Spinal cord (tissue), 10 donors: Measurements from ENCODE around the gene TMEM267. TPM values are rescaled to one million over a fixed set of nuclear protein-coding genes. Genes with fewer than 3 reads are reported as not detected.
A peak's percentile ranks its signal among the peaks of the same experiment; 100 is the strongest.
"Not testable (repeated sequence)": the region's sequence is repeated elsewhere in the genome, so short reads cannot be mapped to it uniquely, and the experiment has no call there.

ENCODE experiments used
- DNase-seq, 6 donors: peaks; one replicate each; pipeline versions ENCODE4 v3.0.0 to v3.0.0-alpha.2; 2013 to 2015; ENCODE audit warnings: low spot score in 6 of 6, low read depth in 4 of 6
- H3K27ac ChIP-seq: one replicate; pipeline ENCODE4 v1.5.1; 2013; ENCODE audit warnings: low read depth, low read length, control low read depth
- H3K27me3 ChIP-seq: one replicate; pipeline ENCODE4 v1.6.1; 2013; ENCODE audit warnings: low read length; ENCODE audit not compliant: control insufficient read depth, insufficient read depth
- H3K36me3 ChIP-seq: one replicate; pipeline ENCODE4 v1.6.1; 2013; ENCODE audit warnings: low read length; ENCODE audit not compliant: control insufficient read depth, insufficient read depth
- H3K4me1 ChIP-seq: one replicate; pipeline ENCODE4 v1.6.1; 2013; ENCODE audit warnings: low read length; ENCODE audit not compliant: control insufficient read depth, insufficient read depth
- H3K4me3 ChIP-seq: one replicate; pipeline ENCODE4 v1.5.1; 2013; ENCODE audit warnings: low read depth, low read length, control low read depth
- H3K9me3 ChIP-seq: one replicate; pipeline ENCODE4 v1.6.1; 2013; ENCODE audit warnings: low read length; ENCODE audit not compliant: control insufficient read depth, insufficient read depth
- WGBS: methylation state at CpG from one replicate; pipeline ENCODE4 v1.1.5; 2013; ENCODE audit warnings: missing lambda C conversion rate; ENCODE audit not compliant: insufficient coverage; 5-methylcytosine and 5-hydroxymethylcytosine counted together
- polyA plus RNA-seq, 2 donors: library from polyadenylated mRNA; unstranded; fragments of 120-200 nt; gene quantifications; one replicate each; pipeline ENCODE4 v1.2.1, GENCODE V29; 2013; ENCODE audit not compliant: insufficient read length in 2 of 2
- total RNA-seq, 2 donors: library from RNA; depleted of rRNA in 1 of 2; stranded (reverse); fragments of 120-200 nt in 1 of 2; fragments of >200 nt in 1 of 2; gene quantifications; one replicate each; pipeline versions ENCODE4 v1.2.3 to v1.2.4, GENCODE V29; 2013 to 2014
- donor health status: healthy.

Gene TMEM267
- total and polyA plus RNA-seq, 4 donors: 12.2 to 32.1 (median 14.5) TPM

- DNase-seq, H3K9me3 ChIP-seq, H3K27ac ChIP-seq, H3K36me3 ChIP-seq, H3K4me3 ChIP-seq, H3K4me1 ChIP-seq, H3K27me3 ChIP-seq: not testable (repeated sequence)
- no CpG with 5 or more reads among the region's 3 CpGs for WGBS
Observed at GRCh38 chr5:43465455-43465854, 18.2 kb downstream of the TMEM267 start.

DNA sequence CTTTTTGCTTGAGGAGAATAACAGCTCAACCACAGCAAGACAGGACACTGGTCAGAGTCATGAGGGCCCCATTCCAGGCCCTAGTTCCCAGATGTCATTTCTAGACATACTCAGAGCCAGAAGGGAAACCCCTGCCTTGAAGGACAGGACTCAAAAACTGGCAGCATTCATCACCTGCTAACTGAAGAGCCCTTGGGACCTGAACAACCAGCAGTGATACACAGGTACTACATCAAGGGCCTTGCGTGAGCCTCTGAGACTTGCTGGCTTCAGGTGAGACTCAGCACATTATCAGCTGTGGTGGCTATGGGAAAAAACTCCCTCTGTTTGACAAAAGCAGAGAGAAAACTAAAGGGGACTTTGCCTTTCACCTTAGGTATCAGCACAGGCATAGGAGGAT is 22.6 kb downstream of the TMEM267 start:
- Histone ChIP-seq H3K4me1 (no peaks in the 10 kb centered on the region), H3K36me3 (no peaks in the 10 kb centered on the region), H3K4me3 (no peak overlapping the region), H3K27ac (no peak overlapping the region), H3K27me3 (no peaks in the 10 kb centered on the region), H3K9me3 (peaks cover 3% of the 10 kb centered on the region)
- 100% methylated on average over 1 of the region's 1 CpG for WGBS
- no peak for DNase-seq

GRCh38 chr5:43456556-43456955 is 27.1 kb downstream of the TMEM267 start:
- no peaks in the 10 kb centered on the region for H3K27me3 ChIP-seq
- no peak for DNase-seq
- no peak overlapping the region for H3K4me3 ChIP-seq
- no peaks in the 10 kb centered on the region for H3K36me3 ChIP-seq
- no peak overlapping the region for H3K27ac ChIP-seq
- no peaks in the 10 kb centered on the region for H3K4me1 ChIP-seq
- H3K9me3 ChIP-seq: peaks cover 3% of the 10 kb centered on the region
- WGBS: 100% methylated on average over 2 of the region's 3 CpGs

DNA sequence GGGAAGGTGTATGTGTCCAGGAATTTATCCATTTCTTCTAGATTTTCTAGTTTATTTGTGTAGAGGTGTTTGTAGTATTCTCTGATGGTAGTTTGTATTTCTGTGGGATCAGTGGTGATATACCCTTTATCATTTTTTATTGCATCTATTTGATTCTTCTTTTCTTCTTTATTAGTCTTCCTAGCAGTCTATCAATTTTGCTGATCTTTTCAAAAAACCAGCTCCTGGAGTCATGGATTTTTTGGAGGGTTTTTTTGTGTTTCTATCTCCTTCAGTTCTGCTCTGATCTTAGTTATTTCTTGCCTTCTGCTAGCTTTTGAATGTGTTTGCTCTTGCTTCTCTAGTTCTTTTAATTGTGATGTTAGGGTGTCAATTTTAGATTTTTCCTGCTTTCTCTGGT is 42.1 kb downstream of the TMEM267 start:
- not testable (repeated sequence) for H3K27ac ChIP-seq, H3K36me3 ChIP-seq, H3K27me3 ChIP-seq, H3K4me3 ChIP-seq, H3K9me3 ChIP-seq, H3K4me1 ChIP-seq, DNase-seq

- Histone ChIP-seq H3K9me3 (no peaks in the 10 kb centered on the region), H3K36me3 (no peaks in the 10 kb centered on the region), H3K27ac (no peak overlapping the region), H3K27me3 (no peaks in the 10 kb centered on the region), H3K4me3 (no peak overlapping the region), H3K4me1 (no peaks in the 10 kb centered on the region)
- no peak for DNase-seq
- WGBS: no CpG with 5 or more reads among the region's 3 CpGs
Observed at GRCh38 chr5:43437062-43437660, 46.5 kb downstream of the TMEM267 start.

GRCh38 chr5:43433382-43433781 is 50.3 kb downstream of the TMEM267 start:
- Histone ChIP-seq H3K36me3 (no peaks in the 10 kb centered on the region), H3K27ac (no peak overlapping the region), H3K4me3 (no peak overlapping the region), H3K27me3 (no peaks in the 10 kb centered on the region), H3K9me3 (no peaks in the 10 kb centered on the region), H3K4me1 (no peaks in the 10 kb centered on the region)
- DNase-seq: no peak
- 93% methylated on average over 3 of the region's 4 CpGs for WGBS

GRCh38 chr5:43432486-43433375 is 50.9 kb downstream of the TMEM267 start:
- Histone ChIP-seq H3K9me3 (no peaks in the 10 kb centered on the region), H3K4me3 (no peak overlapping the region), H3K27ac (peak overlapping the region; percentile 15), H3K36me3 (no peaks in the 10 kb centered on the region), H3K27me3 (no peaks in the 10 kb centered on the region), H3K4me1 (no peaks in the 10 kb centered on the region)
- DNase-seq: peak in 1 of 6 donors; percentile 65
- 83% methylated on average over 1 of the region's 3 CpGs for WGBS

GRCh38 chr5:43429706-43430105 is 54.0 kb downstream of the TMEM267 start:
- no peak for DNase-seq
- H3K27ac ChIP-seq: no peak overlapping the region
- H3K4me3 ChIP-seq: no peak overlapping the region
- H3K9me3 ChIP-seq: no peaks in the 10 kb centered on the region
- H3K36me3 ChIP-seq: no peaks in the 10 kb centered on the region
- no peaks in the 10 kb centered on the region for H3K27me3 ChIP-seq
- no peaks in the 10 kb centered on the region for H3K4me1 ChIP-seq
- WGBS: 90% methylated on average over 2 of the region's 2 CpGs

DNA sequence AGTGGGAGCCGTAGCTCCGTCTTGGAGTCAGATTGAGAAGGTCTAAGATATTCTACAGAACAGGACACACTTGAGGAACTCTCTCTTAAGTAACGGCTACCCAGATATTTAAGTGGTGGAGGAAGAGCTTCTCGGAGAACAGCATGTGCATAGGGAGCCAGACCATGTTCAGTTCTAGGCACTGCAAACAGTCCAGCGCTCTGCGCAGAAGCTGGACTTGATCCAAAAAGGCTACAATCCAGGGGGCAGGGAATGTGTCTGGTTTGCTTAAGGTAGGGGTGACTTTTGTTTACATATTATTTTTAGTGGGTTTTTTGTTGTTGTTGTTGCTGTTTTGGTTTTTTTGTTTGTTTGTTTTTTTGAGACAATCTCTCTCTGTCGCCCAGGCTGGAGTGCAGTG is 54.6 kb downstream of the TMEM267 start:
- 96% methylated on average over 3 of the region's 7 CpGs for WGBS
- no peak overlapping the region for H3K4me3 ChIP-seq
- DNase-seq: no peak

GRCh38 chr5:43427306-43427705 is 56.4 kb downstream of the TMEM267 start:
- no CpG with 5 or more reads among the region's 4 CpGs for WGBS
- no peaks in the 10 kb centered on the region for H3K27me3 ChIP-seq
- no peaks in the 10 kb centered on the region for H3K4me1 ChIP-seq
- no peak overlapping the region for H3K27ac ChIP-seq
- H3K36me3 ChIP-seq: no peaks in the 10 kb centered on the region
- no peak overlapping the region for H3K4me3 ChIP-seq
- DNase-seq: no peak
- H3K9me3 ChIP-seq: no peaks in the 10 kb centered on the region

More for the DNA sequence above, 54.6 kb downstream of the TMEM267 start:
- Histone ChIP-seq H3K27me3 (no peaks in the 10 kb centered on the region), H3K36me3 (no peaks in the 10 kb centered on the region), H3K9me3 (no peaks in the 10 kb centered on the region), H3K27ac (no peak overlapping the region), H3K4me1 (no peaks in the 10 kb centered on the region)
